GM12872 (cell line): ENCODE data around the gene CMC2.

ENCODE experiments used
- TF ChIP-seq, protein P1 (sequence below): IDR thresholded peaks from 3 replicates; pipeline ENCODE4 v1.5.1; 2011; ENCODE audit warnings: low read depth, mild to moderate bottlenecking, low read length, moderate library complexity; ENCODE audit not compliant: insufficient read depth

CMC2 gene

DNA sequence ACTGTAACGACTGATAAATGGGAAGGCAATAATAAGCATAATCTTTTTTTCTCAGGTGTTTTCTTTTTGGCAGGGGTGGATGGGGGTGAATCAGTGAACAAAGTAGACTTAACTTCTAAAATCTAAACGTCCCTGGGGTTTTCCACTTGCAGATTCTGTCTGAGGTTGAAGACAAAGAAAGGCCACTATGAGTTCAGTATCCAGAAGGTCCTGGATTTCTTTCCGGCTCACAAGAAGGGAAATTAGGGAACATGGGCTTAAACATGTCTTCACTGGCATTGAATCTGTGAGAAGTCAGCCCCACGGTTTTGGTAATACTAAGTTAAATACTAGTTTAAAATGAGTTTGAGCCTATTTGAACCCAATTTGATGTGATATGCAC is 67.8 kb downstream of the CMC2 start:
- TF ChIP-seq, protein P1, sequence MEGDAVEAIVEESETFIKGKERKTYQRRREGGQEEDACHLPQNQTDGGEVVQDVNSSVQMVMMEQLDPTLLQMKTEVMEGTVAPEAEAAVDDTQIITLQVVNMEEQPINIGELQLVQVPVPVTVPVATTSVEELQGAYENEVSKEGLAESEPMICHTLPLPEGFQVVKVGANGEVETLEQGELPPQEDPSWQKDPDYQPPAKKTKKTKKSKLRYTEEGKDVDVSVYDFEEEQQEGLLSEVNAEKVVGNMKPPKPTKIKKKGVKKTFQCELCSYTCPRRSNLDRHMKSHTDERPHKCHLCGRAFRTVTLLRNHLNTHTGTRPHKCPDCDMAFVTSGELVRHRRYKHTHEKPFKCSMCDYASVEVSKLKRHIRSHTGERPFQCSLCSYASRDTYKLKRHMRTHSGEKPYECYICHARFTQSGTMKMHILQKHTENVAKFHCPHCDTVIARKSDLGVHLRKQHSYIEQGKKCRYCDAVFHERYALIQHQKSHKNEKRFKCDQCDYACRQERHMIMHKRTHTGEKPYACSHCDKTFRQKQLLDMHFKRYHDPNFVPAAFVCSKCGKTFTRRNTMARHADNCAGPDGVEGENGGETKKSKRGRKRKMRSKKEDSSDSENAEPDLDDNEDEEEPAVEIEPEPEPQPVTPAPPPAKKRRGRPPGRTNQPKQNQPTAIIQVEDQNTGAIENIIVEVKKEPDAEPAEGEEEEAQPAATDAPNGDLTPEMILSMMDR, result no peak

- TF ChIP-seq, protein P1, result no peak
Observed at GRCh38 chr16:80938004-80938878, 68.4 kb downstream of the CMC2 start.

- TF ChIP-seq, protein P1, result no peak
Observed at GRCh38 chr16:80936410-80936809, 70.3 kb downstream of the CMC2 start.

GRCh38 chr16:80935691-80936090 is 71.0 kb downstream of the CMC2 start:
- TF ChIP-seq, protein P1, result no peak

DNA sequence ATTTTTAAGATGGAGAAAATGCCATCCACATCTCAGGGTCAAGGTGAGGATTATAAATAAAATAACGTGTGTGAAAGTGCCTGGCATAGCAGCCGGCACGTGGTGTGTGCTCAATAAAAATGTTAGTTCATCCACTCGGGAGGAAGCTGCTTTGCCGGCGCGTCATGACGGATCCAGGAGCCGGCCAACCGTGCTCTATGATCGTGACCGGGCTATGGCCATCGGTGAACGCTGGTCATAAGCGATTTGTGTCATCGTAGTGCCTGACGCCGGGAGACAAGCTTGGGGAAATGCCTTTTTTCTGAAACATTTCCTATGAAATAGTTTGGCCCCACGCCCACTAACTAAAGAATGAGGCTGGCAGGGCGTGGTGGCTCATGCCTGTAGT is 74.0 kb downstream of the CMC2 start:
- TF ChIP-seq, protein P1, result no peak

DNA sequence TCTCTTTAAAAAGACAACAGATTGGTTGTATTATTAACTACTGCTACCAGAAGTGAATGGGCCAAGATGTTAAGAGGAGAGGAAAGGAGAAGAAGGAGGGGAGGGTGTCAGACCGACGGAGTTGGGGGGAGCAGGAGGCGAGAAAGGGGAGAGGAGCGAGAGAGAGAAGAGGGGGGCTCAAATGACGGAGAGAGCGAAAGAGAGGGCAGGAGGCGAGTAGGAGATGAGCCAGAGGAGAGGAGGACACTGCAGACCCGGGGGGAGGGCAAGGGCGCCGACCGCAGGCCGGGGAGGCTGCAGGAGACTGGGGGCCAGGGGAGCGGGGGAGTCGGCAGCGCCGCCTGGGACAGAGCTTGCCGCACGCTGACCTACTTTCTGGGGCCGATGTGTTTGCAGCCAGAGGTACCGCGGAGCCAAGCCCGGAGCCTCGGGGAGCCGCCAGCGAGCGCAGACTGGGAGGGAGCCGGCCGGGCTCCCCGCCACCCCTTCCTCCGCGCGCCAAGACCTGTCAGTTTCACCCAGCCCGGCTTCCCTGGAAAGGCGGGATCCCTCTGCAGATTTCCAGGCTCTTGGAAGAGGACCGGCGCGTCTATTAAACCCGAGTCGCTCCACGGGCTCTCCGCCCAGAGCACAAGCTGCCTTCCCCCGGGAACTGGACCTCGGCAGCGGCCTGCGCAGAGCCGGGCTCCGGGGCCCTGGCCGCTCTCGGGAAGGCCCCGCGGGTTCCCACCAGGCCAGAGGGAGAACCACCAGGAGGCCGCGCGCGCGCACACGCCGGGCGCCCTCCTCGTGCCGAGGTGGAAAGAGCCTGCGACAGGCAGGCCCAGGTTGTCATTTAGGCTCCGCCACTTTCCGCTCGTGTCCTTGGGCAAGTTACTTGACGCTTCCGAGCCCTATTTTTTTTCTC is 74.6 kb downstream of the CMC2 start:
- TF ChIP-seq, protein P1, result no peak

DNA sequence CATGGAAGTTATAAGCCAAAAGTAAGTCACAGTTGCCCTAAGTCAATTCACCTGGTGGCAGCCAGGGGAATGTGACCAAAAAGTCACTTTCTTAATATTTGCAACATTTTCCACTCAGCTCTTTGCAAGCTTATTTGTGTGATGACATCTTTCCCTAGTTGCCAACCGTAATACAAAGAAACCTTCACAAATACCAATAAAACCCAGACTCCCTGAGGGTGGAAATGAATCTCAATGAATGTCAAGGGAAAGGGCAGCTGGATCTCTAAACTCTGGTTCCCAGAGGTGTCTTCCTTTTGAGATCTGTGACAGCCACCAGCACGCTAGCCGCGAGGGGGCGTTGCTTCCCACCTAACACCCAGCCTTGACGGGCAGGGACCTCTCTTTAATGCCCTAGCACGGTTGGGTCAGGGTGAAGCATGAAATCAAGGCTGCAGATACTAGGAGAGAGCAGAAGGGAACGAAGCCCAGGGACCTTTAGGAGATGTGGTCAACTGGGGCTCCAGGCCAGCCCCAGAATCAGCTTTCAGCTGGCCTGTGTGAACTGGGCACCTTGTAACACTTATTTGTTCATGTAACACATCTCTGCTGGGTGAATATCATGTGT is 82.2 kb downstream of the CMC2 start:
- TF ChIP-seq, protein P1, result peak; percentile 81
